Neural progenitor cell (in vitro differentiated cells): ENCODE results near the gene EPN1.

Experiments used
- CTCF ChIP-seq: fragments of 200-600 bp; sonication (generic); IDR thresholded peaks from 2 replicates; pipeline ENCODE4 v1.5.1; 2017; ENCODE audit warnings: antibody characterized with exemption, mild to moderate bottlenecking
- EZH2 ChIP-seq: fragments of 200-600 bp; sonication (generic); IDR thresholded peaks from 2 replicates; pipeline ENCODE4 v1.6.1; 2017; ENCODE audit warnings: antibody characterized with exemption, mild to moderate bottlenecking, moderate library complexity

GRCh38 chr19:55694656-55695491, 19.8 kb downstream of the EPN1 start:
- TF ChIP-seq CTCF (no peak), EZH2 (no peak)
